Adrenal gland (tissue), 5 donors: Measurements from ENCODE around the gene SUN5.

Experiments used
- CTCF ChIP-seq, 6 experiments: fragments of 450-650 bp in 4 of 6; fragments of 200-600 bp in 2 of 6; sonication (generic) in 1 of 6; IDR thresholded peaks; 1 replicate in 5 of 6; 2 replicates in 1 of 6; pipeline versions ENCODE4 v1.5.1 to v1.8.0; 2016 to 2021; ENCODE audit warnings: antibody characterized with exemption in 6 of 6, mild to moderate bottlenecking in 2 of 6, moderate library complexity in 1 of 6
- POLR2A ChIP-seq, 2 donors: fragments of 450-650 bp; IDR thresholded peaks; one replicate each; pipeline ENCODE4 v1.6.1; 2017; ENCODE audit warnings: antibody characterized with exemption in 2 of 2, mild to moderate bottlenecking in 2 of 2, moderate library complexity in 1 of 2
- donor health status: DM: no; HTN: no; CAD: no.

- TF ChIP-seq CTCF (IDR thresholded peaks at IDR 0.05) (no peak), POLR2A (IDR thresholded peaks at IDR 0.05) (no peak)
These were observed 10.9 kb upstream of the SUN5 start for GRCh38 chr20:33015114-33015484.
